GM18505 (cell line): ENCODE results near the gene RPL35A.
A peak's percentile ranks its signal among the peaks of the same experiment; 100 is the strongest.
"Not testable (repeated sequence)": the region's sequence is repeated elsewhere in the genome, so short reads cannot be mapped to it uniquely, and the experiment has no call there.

Source experiments
- ATAC-seq: cut with Tn5 transposase; IDR thresholded peaks from one replicate; pipeline ENCODE4 v1.9.1; 2021; ENCODE audit not compliant: unreplicated experiment
- POLR2A ChIP-seq: IDR thresholded peaks from 4 replicates; pipeline ENCODE4 v1.6.1; 2011; ENCODE audit warnings: borderline replicate concordance; ENCODE audit not compliant: insufficient read depth, insufficient read length; ENCODE audit errors: extremely low read depth

RPL35A gene

DNA sequence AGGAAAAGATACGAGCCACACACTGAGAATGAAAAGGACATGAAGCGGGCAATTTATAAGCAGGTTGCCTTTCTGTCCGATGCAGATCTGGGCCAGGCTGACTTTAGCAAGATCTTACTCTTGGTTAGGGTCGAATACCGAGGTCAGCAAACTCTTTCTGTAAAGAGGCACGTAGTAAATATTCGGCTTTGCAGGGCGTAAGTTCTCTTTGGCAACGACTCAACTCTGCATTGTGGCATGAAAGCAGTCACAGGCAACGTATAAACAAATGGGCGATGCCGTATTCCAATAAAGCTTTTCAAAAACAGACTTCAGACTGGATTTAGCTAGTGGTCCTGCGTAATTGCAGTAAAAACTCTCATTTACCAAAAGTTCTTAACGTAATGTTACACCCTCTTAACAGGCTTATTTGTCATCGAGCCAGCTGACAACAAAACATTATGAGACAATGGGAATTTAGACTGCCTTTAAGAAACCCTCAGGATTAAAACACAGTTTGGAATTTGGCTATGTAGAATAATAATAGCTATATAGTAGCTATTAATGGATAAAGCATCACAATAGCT lies 13.1 kb upstream of the RPL35A start:
- no peak for TF ChIP-seq POLR2A
- no peak for ATAC-seq

DNA sequence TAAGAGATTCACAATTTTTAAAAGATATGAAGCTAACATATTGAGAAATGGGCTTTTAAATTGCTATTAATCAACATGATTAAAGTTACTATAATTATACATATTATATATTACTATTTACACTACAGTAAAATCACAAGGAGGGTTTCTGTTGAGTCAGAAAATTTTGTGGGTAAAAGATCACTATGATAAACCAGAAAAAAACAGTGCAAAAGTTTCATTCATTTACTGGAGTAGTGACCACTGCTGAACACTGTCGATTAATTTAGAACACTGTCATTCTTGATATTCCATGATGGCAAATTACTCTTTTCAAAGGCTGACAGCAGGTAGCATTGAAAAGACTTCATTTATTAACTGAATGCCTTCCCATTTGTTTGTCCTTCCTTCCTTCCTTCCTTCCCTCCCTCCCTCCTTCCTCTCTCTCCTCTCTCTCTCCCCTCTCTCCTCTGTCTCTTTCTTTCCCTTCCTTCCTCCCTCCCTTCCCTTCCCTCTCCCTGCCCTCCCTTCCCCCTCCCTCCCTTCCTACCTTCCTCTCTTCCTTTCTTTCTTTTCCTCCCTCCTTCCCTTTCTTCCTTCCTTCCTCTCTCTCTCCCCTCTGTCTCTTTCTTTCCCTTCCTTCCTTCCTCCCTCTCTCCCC lies 9.1 kb upstream of the RPL35A start:
- no peak for TF ChIP-seq POLR2A

DNA sequence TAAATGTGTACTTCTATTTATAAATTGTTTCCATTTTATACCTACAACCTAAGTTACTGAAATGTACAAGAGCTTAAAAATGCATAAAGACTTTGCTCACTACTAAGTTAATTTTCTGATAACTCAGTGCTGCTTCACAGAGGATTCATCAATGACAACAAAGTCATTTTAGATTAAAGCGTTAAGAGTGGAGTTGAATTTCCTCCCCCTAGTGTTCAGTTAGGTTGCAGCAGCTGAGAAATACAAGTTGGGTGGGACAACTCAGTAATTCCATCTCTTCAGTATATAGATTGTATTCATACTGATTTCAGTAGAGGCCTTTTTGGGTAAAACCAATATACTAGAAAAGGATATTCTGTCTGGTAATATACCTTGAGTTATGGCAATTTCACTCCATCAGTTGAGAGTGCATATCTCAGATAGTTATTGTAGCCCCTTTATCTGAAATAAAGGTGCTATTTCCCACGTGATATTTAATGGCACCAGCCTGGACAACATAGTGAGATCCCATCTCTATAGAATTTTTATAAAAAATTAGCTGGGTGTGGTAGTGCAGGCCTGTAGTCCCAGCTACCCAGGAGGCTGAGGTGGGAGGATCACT lies 6.9 kb upstream of the RPL35A start:
- TF ChIP-seq POLR2A: no peak
- peak; percentile 55 for ATAC-seq

More for the DNA sequence above, 9.1 kb upstream of the RPL35A start:
- ATAC-seq: no peak

DNA sequence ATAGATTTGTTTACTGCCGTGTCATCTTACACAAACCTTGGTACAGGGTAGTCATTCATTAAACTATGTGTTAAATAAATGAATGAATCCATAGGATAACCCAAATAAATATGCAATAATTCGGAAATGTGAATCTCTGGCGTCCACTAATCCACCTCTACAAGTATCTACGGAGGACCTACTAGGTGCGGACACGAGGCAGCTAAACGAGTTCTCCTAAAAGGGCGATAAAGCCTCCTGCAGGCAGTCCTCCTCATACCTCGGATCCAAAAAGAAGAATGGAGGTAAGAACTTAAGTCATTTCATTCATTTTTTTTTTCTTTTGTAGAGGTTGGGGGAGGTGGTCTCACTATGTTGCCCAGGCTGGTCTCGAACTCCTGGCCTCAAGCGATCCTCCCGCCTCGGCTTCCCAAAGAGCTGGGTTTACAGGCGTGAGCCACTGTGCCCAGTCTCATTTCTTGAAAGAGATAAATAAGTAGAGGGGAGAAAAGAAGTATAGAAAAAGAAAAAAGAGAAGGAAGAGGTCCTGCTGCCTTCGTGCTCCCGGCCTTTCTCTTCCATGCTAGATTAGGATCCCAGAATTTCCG lies 706 bp upstream of the RPL35A start:
- ATAC-seq: no peak
- no peak for TF ChIP-seq POLR2A

DNA sequence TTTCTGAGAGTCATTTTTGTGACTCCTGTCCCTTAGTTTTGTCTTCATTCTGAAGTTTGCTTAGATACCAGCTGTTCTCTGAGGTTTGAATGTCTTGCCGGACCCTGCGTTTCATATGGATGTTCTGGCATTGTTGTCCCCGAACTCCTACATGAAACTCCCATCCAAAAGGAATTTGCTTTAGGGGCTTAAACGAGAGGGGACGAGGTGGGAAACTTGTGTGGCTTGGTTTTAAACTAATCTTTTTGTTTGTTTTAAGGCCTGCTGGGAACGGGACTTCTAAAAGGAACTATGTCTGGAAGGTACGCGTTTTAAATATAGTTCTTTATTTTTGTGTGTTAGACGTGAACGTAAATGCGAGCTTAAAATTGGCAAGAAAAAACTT lies 679 bp downstream of the RPL35A start:
- TF ChIP-seq POLR2A: no peak
- no peak for ATAC-seq

DNA sequence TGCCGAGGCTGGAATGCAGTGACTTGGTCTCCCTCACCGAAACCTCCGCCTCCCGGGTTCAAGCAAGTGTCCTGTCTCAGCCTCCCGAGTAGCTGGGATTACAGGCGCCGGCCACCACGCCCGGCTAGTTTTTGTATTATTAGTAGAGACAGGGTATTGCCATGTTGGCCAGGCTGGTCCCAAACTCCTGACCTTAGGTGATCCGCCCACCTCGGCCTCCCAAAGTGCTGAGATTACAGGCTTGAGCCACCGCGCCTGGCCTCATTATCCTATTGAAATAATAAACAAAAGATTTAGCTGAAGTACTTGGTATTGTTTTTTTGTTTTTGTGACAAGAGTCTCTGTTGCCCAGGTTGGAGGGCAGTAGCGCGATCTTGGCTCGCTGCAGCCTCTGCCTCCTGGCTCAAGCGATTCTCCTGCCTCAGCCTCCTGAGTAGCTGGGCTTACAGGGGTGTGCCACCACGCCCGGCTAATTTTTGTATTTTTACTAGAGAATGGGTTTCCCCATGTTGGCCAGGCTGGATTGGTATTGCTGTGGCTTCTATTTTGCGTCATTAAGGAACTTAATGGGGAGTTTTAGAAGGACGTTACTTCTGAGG lies 1.5 kb downstream of the RPL35A start:
- TF ChIP-seq POLR2A: no peak
- no peak for ATAC-seq

DNA sequence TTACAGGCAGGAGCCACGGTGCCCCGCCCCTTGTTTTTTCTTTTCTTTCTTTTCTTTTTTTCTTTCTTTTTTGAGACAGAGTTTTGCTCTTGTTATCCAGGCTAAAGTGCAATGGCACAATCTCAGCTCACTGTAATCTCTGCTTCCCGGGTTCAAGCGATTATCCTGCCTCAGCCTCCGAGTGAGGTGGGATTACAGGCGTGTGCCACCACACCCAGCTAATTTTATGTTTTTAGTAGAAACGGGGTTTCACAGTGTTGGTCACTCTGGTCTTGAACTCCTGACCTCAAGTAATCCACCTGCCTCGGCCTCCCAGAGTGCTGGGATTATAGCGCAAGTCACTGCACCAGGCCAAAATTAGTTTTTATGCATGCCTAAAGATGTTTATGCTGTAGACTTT lies 2.5 kb downstream of the RPL35A start:
- ATAC-seq: no peak
- TF ChIP-seq POLR2A: no peak

DNA sequence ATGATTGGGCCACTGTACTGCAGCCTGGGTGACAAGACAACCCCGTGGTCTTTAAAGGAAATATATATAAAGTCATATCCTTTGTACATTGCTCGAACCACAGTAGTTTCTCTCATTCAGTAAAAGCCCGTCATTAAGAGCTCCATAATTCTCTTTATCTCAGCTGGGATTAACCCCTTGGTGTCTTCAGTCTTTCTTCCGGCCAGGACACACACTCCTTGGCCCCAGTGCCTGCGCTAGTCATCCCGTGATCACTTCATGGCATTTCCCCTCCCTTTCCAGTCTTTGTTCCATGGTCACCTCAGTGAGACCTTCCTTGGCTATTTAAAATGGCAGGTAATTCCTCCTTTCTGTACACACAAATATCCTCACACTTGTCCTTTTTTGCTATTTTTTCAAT lies 3.3 kb downstream of the RPL35A start:
- no peak for TF ChIP-seq POLR2A
- no peak for ATAC-seq

DNA sequence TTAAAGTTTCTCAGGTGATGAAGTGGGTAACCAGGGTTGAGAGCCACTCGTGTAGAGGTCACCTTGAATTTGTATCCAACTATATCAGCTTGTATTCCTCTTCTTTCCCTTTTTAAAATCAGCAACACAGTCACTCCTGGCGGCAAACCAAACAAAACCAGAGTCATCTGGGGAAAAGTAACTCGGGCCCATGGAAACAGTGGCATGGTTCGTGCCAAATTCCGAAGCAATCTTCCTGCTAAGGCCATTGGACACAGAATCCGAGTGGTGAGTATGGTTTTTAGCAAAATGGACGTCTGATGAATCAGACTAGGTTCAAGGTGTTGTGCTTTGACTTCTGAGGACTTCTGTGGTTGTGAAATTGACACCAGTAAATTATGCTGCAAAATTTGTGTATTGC lies 3.9 kb downstream of the RPL35A start:
- no peak for ATAC-seq
- no peak for TF ChIP-seq POLR2A

DNA sequence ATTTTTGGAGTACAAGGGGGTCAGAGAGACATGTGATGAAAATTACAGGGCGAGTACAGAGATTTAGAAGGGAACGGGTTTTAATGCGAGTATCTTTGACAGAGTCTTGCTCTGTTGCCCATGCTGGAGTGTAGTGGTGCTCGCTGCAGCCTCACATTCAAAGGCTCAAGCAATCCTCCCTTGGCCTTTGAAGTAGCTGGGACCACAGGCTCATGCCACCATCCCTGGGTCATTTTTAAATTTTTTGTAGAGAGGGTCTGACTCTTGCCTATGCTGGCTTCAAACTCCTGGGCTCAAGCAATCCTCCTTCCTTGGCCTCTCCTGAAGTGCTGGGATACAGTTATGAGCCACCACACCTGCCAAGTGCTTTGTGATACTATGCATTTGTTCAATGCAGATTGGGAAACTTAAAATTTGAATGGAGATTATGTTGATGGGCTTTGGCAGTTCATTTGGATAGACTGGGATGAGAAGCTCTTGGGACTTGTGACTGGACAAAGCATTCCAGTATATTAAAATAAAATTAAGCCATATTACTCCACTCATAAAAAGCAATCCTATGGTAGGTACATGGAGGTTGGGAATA lies 6.0 kb downstream of the RPL35A start:
- TF ChIP-seq POLR2A: no peak
- no peak for ATAC-seq

DNA sequence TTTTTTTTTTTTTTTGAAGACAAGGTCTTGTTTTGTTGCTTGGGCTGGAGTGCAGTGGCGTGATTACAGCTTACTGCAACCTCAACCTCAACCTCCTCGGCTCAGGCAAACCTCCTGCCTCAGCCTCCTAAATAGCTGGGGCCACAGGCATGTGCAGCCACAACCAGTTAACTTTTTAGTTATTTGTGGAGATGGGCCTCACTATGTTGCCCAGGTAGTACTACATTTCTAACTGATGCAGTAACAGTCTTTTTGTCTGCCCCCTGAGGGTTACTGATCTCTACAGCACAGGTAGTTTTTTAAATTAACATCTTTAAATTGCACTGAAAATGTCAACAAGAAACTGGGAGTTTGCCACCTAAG lies 6.6 kb downstream of the RPL35A start:
- ATAC-seq: no peak

DNA sequence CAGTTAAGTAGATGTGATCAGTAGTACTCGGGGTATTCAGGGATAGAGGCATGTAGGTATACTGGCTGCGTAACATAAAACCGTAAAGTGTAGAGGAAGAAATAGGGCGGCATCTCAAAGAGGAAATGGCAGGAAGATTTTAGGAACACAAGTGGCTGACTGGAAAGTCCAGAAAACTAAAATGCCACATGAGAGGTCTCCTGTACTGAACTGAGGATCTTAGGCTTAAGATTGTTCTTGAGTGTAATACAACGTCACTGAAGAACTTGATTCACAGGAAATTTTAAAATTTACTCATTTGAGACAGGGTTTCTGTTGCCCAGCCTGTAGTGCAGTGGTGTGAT lies 7.8 kb downstream of the RPL35A start:
- no peak for ATAC-seq
- TF ChIP-seq POLR2A: no peak

More for the DNA sequence above, 6.6 kb downstream of the RPL35A start:
- TF ChIP-seq POLR2A: no peak

DNA sequence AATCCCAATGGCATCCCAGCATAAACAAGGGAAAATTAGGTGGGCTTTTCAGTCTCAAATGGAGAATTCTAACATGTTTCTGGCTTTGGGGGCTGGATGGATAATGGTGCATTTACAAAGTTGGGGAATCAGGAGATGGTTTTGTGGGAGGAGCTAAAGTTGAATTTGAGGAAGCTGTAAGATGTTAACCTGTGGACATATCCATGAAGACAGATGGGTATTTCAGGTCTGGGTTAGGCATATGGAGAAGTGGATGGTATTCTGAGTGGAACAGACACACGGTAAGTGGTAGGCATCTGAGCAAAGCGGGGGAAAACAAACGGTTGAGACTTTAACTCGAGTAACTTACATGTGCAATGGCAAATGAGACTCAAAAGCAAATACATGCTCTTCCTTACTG lies 8.4 kb downstream of the RPL35A start:
- TF ChIP-seq POLR2A: no peak
- no peak for ATAC-seq

DNA sequence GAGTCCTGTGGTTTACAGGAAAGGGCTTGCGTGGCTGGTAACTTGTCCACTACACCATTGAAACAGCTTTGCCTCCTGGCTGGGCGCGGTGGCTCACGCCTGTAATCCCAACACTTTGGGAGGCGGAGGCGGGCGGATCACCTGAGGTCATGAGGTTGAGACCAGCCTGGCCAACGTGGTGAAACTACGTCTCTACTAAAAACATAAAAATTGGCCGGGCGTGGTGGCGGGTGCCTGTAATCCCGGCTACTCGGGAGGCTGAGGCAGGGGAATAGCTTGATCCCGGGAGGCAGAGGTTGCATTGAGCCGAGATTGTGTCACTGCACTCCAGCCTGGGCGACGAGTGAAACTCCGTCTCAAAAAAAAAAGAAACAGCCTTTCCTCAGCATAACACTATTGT lies 8.9 kb downstream of the RPL35A start:
- ATAC-seq: not testable (repeated sequence)

DNA sequence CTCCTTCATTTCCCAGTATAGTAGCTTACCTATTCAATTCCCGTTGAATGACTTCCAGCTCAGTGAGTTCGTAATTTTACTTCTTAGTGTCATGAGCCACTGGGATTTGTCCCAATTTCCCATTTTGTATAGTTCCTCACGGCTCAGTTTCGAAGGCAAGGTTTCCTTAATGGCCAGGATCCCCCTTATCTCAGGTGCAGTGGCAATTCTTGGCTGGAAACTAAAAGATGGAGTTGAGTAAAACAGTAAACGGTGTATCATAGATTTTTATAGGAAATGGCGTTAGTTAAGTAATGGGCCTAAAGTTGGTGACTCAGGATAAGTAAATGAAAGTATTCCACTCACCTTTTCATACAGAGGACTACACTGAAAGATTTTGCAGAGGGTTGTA lies 9.5 kb downstream of the RPL35A start:
- ATAC-seq: no peak
- no peak for TF ChIP-seq POLR2A
